ENCODE measurements around the gene TSN.

Gene TSN

DNA sequence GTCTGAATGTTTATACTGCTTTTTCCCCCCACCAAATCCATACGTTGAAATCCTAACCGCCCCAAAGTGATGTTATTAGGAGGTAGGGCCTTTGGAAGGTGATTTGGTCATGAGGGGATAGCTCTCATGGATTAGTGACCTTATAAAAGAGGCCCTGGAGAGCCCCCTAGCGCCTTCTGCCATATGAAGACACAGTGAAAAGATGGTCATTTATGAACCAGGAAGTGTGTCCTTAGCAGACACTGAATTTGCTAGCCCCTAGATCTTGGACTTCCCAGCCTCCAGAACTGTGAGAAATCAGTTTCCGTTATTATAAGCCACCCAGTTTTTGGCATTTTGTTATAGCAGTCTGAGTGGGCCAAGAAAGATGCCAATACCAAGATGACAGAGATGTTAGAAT is 7.2 kb upstream of the TSN start:
- no peak for DNase-seq

- DNase-seq: no peak
Observed at GRCh38 chr2:121754851-121755236, 607 bp upstream of the TSN start.

DNA sequence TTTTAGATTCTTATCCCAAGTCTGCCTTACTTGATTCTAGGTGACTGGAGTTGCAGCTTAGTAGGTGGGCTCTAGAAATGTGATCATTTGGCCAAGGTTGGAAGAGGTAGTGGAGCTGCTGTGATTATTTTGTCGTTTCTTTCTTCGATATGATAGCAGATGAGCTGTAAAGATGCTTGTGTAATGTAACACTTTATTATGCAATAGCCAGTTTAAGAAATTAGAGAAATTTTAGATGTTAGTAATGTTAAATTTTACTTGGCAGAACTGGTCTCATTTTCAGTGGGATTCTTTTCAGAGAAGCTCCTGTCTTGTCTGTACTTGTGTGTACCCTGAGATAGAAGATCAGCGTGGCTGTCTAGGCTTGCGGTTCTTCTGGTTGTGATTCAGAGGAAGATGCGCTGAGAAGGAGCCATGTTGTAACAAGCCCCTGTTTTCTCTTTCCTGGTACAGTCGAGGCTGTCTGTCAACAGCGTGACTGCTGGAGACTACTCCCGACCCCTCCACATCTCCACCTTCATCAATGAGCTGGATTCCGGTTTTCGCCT is 9.3 kb downstream of the TSN start:
- DNase-seq: no peak

DNA sequence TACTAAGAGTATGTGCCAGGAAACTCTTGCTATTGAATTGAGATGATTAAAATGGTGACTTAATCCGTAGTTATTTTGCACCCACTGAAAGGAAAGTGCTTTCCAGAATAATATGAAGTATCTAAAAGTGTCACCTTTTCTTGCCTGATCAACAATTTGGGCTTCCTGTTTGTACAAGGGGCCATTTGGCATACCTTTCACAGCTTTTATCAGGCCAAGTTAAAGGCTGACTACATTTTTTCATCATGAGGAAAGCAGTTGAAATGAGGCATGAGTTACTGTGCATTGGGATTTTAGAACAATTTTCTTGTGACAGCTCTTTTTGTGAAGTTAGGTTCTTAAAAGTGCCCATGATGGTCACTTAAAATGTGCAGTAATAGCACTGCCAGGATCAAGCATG is 11.2 kb downstream of the TSN start:
- no peak for DNase-seq

- DNase-seq: no peak
Observed at GRCh38 chr2:121768143-121768755, 12.8 kb downstream of the TSN start.

- no peak for DNase-seq
Observed at GRCh38 chr2:121771976-121772742, 16.7 kb downstream of the TSN start.

DNA sequence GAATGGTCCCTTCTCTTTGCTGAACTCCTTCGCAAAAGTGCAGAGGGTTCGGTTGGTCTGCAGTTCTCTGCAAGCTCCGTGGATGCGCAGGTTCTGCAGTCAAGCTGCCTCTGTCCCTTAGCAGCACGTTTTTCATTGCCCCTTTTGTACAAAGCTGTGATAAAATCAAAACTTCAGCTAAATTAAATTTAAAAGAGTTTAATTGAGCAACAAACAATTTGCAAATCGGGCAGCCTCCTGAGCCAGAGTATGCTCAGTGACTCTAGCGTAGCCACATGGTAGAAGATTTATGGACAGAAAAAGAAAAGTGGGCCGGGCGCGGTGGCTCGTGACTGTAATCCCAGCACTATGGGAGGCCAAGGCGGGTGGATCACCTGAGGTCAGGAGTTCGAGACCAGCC is 18.8 kb downstream of the TSN start:
- no peak for DNase-seq

DNA sequence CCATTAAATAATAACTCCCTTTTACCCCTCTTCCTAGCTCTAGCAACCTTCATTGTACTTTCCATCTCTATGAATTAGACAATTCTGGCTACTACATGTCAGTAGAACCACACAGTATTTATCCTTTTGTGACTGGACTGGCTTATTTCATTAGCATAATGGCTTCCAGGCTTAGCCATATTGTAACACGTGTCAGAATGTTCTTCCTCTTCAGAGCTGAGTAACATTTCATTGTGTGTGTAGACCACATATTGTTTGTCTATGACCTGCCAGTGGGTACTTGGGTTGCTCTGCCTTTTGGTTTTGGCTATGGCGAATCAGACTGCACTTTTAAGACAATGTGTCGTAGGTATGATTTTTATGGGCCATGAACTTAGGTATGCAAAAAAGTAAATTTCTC is 20.9 kb downstream of the TSN start:
- no peak for DNase-seq

DNA sequence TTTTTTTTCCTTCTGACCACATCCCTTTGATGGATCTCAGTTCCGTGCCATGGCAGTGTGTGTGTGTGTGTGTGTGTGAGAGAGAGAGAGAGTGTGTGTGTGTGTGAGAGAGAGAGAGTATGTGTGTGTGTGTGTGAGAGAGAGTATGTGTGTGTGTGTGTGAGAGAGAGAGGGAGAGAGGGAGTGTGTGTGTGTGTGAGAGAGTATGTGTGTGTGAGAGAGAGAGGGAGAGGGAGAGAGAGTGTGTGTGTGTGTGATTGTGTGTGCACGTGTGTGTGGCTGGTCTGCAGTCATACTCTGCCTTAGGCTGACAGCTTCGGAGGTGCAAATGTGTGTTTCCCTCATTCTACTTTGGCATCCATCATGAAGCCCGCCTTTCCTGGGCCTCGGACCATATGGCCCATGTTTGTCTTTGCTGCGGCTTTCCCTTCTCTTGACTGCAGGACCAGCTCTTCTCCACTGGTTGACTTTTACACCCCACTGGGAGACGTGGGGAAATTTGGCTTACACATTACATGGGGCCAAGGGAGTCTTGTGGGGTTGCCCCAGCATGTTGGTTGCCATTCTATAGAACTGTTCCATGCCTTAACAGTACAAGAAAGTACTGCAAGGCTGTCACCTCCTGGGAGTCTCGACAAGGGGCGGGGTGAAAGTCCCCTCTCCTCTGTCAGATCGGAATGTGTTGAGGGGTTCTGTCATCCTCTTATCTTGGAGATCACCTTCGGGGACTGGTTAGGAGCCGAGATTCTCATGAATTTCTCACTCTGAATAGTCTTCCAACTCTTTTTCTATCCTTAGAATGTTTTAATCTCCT is 21.6 kb downstream of the TSN start:
- DNase-seq: no peak

- DNase-seq: no peak
Observed at GRCh38 chr2:121777699-121778058, 22.2 kb downstream of the TSN start.

DNA sequence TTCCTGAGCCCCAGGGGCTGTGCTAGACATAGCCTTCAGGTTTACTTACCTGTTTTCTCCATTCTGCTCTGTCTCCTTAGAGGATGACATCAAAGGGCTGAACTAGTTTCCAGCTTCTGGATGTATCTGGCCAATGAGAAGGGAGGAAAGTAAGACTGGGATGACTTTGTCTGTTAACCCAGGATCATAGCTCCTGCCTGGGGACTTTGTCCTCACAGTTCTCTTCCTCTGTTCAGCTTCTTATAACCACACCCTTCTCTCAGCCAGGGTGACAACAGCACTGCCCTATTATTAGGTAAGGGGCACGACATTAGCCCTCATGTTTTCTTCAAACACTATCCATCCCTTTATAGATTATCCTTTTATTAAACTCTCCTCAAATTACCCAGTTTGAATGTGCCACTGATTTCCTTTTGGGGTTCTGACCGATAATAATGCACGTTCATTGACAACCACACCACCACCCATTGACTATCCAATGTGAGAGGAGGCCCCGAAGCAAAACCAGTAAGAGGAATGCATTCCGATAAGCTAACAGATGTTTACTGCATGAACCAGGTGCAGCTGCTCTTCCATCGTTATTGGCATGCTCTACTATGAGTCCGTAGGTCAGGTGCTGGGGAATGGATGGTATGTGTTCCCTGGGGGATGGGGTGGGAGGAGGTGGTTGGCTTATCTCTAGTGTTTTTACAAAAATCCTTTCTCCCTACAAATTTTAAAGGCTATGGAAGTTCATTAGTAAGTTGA is 23.5 kb downstream of the TSN start:
- DNase-seq: no peak

DNA sequence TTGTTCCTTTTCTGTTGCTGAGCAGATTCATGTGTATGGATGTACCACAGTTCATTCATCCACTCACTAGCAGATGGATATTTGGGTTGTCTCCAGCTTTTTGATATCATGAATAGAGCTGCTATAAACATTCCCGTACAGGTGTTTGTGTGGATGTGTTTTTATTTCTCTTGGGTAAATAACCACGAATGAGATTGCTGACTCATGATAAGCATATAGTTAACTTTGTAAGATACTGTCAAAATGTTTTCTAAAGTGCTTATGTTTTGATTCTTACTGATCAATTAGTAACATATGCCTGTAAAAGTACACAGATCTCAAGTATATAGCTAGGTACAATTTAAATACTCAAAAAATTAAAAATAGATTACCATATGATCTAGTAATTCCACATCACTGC is 27.7 kb downstream of the TSN start:
- no peak for DNase-seq

GRCh38 chr2:121788685-121789084 is 33.2 kb downstream of the TSN start:
- DNase-seq: no peak

- DNase-seq: no peak
Observed at GRCh38 chr2:121790276-121790956, 35.0 kb downstream of the TSN start.

GRCh38 chr2:121791290-121791689 is 35.8 kb downstream of the TSN start:
- DNase-seq: no peak

DNA sequence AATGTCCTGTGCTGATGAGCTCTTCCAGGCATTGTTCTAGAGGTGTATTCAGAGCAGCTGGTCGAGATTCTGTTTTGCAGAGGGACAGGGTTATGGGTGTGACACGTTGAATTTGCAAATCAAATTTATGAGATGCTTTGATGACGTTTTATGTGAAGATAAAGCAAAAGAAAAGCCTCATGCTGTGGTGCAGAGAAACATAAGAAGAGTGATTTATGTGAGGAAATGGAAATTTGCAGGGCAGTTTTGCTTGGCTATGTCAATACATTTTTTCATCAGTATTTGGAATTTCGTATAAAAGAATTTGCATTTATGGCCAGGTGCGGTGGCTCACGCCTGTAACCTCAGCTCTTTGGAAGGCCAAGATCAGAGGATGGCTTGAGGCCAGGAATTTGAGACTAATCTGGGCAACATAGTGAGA is 36.4 kb downstream of the TSN start:
- no peak for DNase-seq

GRCh38 chr2:121793816-121794215 is 38.4 kb downstream of the TSN start:
- DNase-seq: no peak

DNA sequence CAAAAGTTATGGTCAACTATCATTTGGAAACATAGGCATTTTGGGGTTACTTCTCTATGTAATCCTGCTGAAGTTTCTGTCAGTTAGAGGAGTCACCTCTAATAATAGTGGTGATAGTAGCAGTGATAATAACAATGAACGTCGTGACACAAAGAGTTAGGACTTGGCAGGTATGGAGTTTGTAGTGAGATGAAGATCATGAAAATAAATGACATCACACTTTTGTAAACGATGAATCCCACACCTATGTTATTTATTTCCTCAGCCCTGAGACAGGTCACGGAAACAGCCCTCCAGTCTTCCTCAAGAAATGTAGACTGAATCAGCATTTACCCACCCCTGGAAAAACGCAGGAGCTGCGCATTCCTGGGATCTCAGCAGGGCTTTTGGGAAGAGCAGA is 38.8 kb downstream of the TSN start:
- no peak for DNase-seq

- no peak for DNase-seq
Observed at GRCh38 chr2:121796239-121796638, 40.8 kb downstream of the TSN start.

DNA sequence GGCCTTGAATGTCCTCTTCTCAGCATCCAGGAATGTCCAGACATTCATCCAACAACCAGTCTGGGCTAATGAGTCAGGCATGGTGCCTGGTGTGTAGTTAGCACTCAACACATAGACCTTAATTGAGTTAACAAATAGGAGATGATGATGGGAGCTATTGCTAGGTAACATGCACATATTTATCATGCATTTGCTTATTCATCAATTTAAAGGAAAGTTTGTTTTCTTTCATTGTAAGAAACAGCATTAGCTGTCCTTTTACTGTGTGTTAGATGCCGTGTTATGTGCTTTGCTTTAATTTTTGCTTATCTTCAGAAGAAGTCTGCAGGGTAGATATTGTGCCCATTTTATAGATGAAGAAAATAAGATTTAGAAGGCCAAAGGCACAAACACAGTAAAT is 43.2 kb downstream of the TSN start:
- DNase-seq: no peak

- no peak for DNase-seq
Observed at GRCh38 chr2:121801916-121802315, 46.5 kb downstream of the TSN start.

DNA sequence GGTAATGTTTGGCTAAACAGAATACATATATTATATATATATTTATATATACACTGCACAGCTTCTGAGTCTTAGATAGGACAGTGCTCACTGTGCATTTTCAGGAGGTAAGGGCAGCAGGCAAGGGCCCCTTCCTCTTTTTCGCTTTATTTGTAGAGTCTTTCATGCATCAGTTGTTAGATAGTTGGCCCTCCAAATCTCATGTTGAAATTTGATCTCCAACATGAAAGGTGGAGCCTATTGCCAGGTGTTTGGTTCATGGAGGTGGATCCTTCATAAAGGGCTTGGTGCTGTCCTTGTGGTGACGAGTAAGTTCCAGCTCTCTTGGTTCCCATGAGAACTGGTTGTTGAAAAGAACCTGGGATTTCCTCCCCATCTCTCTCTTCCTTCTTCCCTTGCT is 48.1 kb downstream of the TSN start:
- DNase-seq: no peak

GRCh38 chr2:121804340-121804739 is 48.9 kb downstream of the TSN start:
- no peak for DNase-seq
